Type B pancreatic cell (in vitro differentiated cells): ENCODE results near the gene MARCHF3. TPM values are rescaled to one million over a fixed set of nuclear protein-coding genes. Genes with fewer than 3 reads are reported as not detected.

Experiments
- DNase-seq: peaks from one replicate; pipeline ENCODE4 v3.0.0; 2021; ENCODE audit warnings: mixed read lengths; ENCODE audit not compliant: unreplicated experiment; ENCODE audit errors: extremely low spot score
- H3K27ac Mint-ChIP-seq: 2 replicates; pipeline ENCODE4 v1.8.0; 2021; ENCODE audit warnings: mild to moderate bottlenecking, mixed read lengths
- H3K27me3 Mint-ChIP-seq: 2 replicates; pipeline ENCODE4 v1.8.0; 2021; ENCODE audit warnings: mixed read lengths
- H3K36me3 Mint-ChIP-seq: 2 replicates; pipeline ENCODE4 v1.8.0; 2021; ENCODE audit warnings: mixed read lengths
- H3K4me1 Mint-ChIP-seq: one replicate; pipeline ENCODE4 v1.8.0; 2021; ENCODE audit warnings: mixed read lengths; ENCODE audit not compliant: unreplicated experiment
- H3K4me3 Mint-ChIP-seq: 2 replicates; pipeline ENCODE4 v1.8.0; 2021; ENCODE audit warnings: mild to moderate bottlenecking, mixed read lengths
- H3K9me3 Mint-ChIP-seq: 2 replicates; pipeline ENCODE4 v1.8.0; 2021; ENCODE audit warnings: mixed read lengths
- total RNA-seq: library from RNA; stranded (reverse); gene quantifications from 2 replicates; pipeline ENCODE4 v1.2.1, GENCODE V29; 2021; ENCODE audit warnings: low replicate concordance
- TF ChIP-seq, protein P1 (sequence below): fragments of 200-600 bp; sonication (generic); conservative IDR thresholded peaks from 2 replicates; pipeline ENCODE4 v1.5.0; 2021; ENCODE audit warnings: antibody characterized with exemption, mild to moderate bottlenecking

MARCHF3 gene
- total RNA-seq, 1 donor from 2014 or later = 5.9 TPM

DNA sequence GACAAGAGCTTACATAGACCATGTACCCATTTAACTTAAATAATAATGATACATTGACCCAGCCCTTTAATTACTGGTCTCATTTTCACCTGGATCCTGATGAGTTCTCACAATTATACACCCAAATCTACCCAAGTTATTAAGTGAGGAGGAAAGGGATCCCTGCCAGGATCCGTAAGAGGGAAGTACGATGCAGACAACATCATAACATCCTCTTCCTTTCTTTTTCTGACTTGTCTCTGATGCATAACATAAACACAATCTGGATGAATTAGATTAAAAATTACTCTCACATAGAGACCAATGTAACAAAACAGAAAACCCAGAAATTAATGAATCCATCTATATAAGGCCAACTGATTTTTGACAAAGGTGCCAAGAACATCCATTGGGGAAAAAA, 17.0 kb downstream of the MARCHF3 start:
- Mint-ChIP-seq H3K9me3 (no peaks in the 10 kb centered on the region), H3K4me1 (no peaks in the 10 kb centered on the region), H3K36me3 (no peaks in the 10 kb centered on the region), H3K27ac (no peak overlapping the region), H3K27me3 (no peaks in the 10 kb centered on the region), H3K4me3 (no peak overlapping the region)
- TF ChIP-seq, protein P1, sequence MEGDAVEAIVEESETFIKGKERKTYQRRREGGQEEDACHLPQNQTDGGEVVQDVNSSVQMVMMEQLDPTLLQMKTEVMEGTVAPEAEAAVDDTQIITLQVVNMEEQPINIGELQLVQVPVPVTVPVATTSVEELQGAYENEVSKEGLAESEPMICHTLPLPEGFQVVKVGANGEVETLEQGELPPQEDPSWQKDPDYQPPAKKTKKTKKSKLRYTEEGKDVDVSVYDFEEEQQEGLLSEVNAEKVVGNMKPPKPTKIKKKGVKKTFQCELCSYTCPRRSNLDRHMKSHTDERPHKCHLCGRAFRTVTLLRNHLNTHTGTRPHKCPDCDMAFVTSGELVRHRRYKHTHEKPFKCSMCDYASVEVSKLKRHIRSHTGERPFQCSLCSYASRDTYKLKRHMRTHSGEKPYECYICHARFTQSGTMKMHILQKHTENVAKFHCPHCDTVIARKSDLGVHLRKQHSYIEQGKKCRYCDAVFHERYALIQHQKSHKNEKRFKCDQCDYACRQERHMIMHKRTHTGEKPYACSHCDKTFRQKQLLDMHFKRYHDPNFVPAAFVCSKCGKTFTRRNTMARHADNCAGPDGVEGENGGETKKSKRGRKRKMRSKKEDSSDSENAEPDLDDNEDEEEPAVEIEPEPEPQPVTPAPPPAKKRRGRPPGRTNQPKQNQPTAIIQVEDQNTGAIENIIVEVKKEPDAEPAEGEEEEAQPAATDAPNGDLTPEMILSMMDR = no peak
- DNase-seq = no peak

- TF ChIP-seq, protein P1 = no peak
- Mint-ChIP-seq H3K27me3 (no peaks in the 10 kb centered on the region), H3K9me3 (no peaks in the 10 kb centered on the region), H3K4me1 (no peaks in the 10 kb centered on the region), H3K4me3 (no peak overlapping the region), H3K27ac (no peak overlapping the region), H3K36me3 (no peaks in the 10 kb centered on the region)
- DNase-seq = no peak
These were observed 17.4 kb downstream of the MARCHF3 start for GRCh38 chr5:127012916-127013315.

DNA sequence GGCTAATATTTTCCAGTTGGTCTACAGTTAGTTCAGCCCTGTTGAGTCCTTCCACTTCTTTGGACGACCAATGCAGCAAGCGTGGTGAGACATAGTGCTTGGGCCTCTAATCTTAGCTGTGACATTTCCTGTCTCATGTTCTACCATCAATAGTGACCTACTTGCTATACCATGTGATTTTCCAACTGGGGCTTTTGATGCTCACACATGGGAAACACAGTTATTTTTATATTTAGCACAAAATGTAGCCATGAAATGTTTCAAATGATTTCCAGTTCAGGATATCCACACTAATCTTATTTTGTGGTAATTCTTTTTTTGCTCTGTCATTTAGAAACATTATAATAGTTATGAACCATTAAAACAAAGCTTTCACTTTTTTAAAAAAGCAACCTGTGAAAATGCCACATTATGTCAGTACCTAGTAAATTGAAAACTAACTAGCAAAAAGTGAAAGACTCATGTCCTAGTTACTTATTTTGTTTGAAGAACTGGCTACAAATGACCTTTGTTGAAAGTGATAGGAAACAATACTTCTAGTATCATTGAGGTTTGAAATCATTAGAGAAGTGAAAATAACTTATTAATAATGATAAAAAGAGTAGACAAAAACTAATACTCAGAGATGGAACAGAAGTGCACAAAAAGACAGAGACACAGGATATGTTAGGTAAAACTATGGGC, 18.3 kb downstream of the MARCHF3 start:
- no peak overlapping the region for H3K27ac Mint-ChIP-seq
- no peaks in the 10 kb centered on the region for H3K4me1 Mint-ChIP-seq
- H3K9me3 Mint-ChIP-seq = no peaks in the 10 kb centered on the region
- no peaks in the 10 kb centered on the region for H3K36me3 Mint-ChIP-seq
- H3K4me3 Mint-ChIP-seq = no peak overlapping the region
- no peak for DNase-seq
- TF ChIP-seq, protein P1 = no peak
- no peaks in the 10 kb centered on the region for H3K27me3 Mint-ChIP-seq

GRCh38 chr5:127011153-127011552, 19.2 kb downstream of the MARCHF3 start:
- H3K27ac Mint-ChIP-seq = no peak overlapping the region
- TF ChIP-seq, protein P1 = no peak
- no peaks in the 10 kb centered on the region for H3K27me3 Mint-ChIP-seq
- no peak overlapping the region for H3K4me3 Mint-ChIP-seq
- no peaks in the 10 kb centered on the region for H3K9me3 Mint-ChIP-seq
- H3K36me3 Mint-ChIP-seq = no peaks in the 10 kb centered on the region
- no peaks in the 10 kb centered on the region for H3K4me1 Mint-ChIP-seq
- no peak for DNase-seq

GRCh38 chr5:127010362-127010761, 20.0 kb downstream of the MARCHF3 start:
- Mint-ChIP-seq H3K4me3 (no peak overlapping the region), H3K4me1 (no peaks in the 10 kb centered on the region), H3K27me3 (no peaks in the 10 kb centered on the region), H3K36me3 (no peaks in the 10 kb centered on the region), H3K9me3 (no peaks in the 10 kb centered on the region), H3K27ac (no peak overlapping the region)
- TF ChIP-seq, protein P1 = no peak
- no peak for DNase-seq

DNA sequence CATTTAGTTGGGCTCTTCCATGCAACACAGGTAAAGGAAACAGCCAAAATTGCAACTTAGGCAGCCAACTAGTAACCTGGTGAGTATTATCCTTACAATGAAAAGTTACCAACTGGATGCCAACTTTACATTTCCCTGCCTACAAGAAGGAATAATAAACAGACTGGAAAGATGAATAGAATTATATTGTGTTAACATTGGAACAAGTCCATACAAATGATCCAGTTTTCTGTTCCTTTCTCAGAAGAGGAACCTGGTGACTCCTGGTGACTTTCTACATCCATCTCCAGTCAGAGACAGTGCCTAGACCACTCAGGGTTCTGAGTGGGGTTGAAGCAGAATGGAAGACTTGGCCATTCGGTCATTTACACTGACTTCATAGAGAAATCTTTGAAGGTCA, 20.6 kb downstream of the MARCHF3 start:
- Mint-ChIP-seq H3K4me1 (no peaks in the 10 kb centered on the region), H3K4me3 (no peak overlapping the region), H3K36me3 (no peaks in the 10 kb centered on the region), H3K9me3 (no peaks in the 10 kb centered on the region), H3K27ac (no peak overlapping the region), H3K27me3 (no peaks in the 10 kb centered on the region)
- DNase-seq = no peak
- TF ChIP-seq, protein P1 = no peak
